ENCODE data around the gene TC2N.
"Not testable (repeated sequence)": the region's sequence is repeated elsewhere in the genome, so short reads cannot be mapped to it uniquely, and the experiment has no call there.

The TC2N gene

DNA sequence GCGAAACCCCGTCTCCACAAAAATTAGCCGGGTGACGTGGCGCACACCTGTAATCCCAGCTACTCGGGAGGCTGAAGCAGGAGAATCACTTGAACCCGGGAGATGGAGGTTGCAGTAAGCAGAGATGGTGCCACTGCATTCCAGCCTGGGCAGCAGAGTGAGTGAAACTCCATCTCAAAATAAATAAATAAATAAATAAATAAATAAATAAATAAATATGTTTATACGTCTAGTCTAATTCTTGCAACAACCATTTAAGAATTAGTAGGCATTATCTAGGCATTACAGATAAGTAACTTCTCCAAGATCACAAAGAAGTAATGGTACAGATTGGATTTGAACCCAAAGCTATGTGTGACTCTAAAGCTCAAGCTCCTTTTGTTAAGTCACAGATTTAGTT is 22.3 kb downstream of the TC2N start:
- H3K36me3 ChIP-seq (ENCODE audit: control insufficient read depth, insufficient read depth, low read length); H3K9me3 ChIP-seq (ENCODE audit: control insufficient read depth, insufficient read depth, low read length); H3K4me3 ChIP-seq (ENCODE audit: low read depth, low read length); H3K27me3 ChIP-seq (ENCODE audit: control insufficient read depth, insufficient read depth, low read length); H3K4me1 ChIP-seq (ENCODE audit: control insufficient read depth, insufficient read depth, low read length); H3K27ac ChIP-seq (ENCODE audit: low read depth, low read length); H3K9ac ChIP-seq (ENCODE audit: low read depth, low read length): not testable (repeated sequence)

DNA sequence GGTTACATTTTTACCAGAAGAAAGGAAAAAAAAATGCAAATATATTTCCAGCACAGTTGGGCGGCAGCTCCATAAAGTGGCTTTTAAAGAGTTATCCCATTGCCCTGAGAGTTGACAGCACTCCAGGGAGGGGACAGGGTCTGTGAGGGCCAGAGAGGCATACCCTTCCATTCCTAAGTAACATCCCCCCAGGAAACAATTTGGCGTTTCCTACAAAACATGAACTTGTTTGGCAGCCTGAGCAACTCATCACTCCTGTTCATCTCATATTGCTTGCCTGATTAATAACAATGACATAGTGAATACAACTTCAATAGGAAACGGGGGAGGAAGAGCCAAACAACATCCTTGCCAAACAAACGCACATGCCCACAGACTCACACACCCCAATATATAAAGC is 23.3 kb downstream of the TC2N start:
- Histone ChIP-seq H3K27me3 (ENCODE audit: control insufficient read depth, insufficient read depth, low read length) (no peaks in the 10 kb centered on the region), H3K4me1 (ENCODE audit: control insufficient read depth, insufficient read depth, low read length) (no peaks in the 10 kb centered on the region), H3K9ac (ENCODE audit: low read depth, low read length) (no peak overlapping the region), H3K36me3 (ENCODE audit: control insufficient read depth, insufficient read depth, low read length) (no peaks in the 10 kb centered on the region), H3K27ac (ENCODE audit: low read depth, low read length) (no peak overlapping the region), H3K9me3 (ENCODE audit: control insufficient read depth, insufficient read depth, low read length) (no peaks in the 10 kb centered on the region), H3K4me3 (ENCODE audit: low read depth, low read length) (no peak overlapping the region)

DNA sequence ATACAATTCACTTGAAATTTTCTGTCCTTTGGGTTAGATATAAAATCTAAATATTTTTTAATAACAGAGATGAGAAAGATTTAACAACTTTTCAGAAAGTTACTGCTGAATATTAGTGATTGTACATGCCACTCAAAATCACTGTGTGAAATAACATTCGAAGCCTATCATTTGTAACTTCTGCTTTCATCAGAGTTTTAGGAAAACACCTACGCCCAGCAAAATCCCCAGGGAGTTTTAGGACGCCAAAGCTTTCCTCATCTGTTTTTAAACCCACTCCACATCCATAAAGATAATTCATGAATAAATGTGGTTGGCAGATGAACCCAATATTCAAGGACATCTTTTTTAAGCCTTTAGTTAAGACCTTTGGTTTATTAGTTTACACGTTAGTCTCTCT is 23.9 kb downstream of the TC2N start:
- no peaks in the 10 kb centered on the region for H3K9me3 ChIP-seq (ENCODE audit: control insufficient read depth, insufficient read depth, low read length)
- H3K36me3 ChIP-seq (ENCODE audit: control insufficient read depth, insufficient read depth, low read length): no peaks in the 10 kb centered on the region
- H3K4me3 ChIP-seq (ENCODE audit: low read depth, low read length): no peak overlapping the region
- H3K27ac ChIP-seq (ENCODE audit: low read depth, low read length): no peak overlapping the region
- no peaks in the 10 kb centered on the region for H3K4me1 ChIP-seq (ENCODE audit: control insufficient read depth, insufficient read depth, low read length)
- H3K27me3 ChIP-seq (ENCODE audit: control insufficient read depth, insufficient read depth, low read length): no peaks in the 10 kb centered on the region
- H3K9ac ChIP-seq (ENCODE audit: low read depth, low read length): no peak overlapping the region

DNA sequence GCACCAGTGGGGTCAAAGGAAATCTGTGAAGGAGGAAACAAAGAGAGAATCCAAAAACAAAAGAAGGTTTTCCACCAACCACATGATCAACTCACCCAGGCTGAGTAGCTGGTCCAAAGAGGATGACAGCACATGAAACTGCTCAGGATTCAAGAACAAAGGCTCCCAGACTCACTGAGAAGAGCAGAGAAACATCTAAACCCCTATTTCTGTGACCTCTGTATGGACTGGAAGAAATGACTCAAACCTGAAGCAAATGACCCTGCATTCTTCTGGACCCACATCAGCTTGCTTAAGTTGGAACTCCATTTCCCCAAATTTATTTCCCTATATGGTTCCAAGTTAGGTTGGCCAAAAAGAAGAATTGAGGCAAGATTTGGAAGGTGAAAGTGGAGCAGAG is 26.3 kb downstream of the TC2N start:
- peaks cover 5% of the 10 kb centered on the region for H3K4me1 ChIP-seq (ENCODE audit: control insufficient read depth, insufficient read depth, low read length)
- no peaks in the 10 kb centered on the region for H3K36me3 ChIP-seq (ENCODE audit: control insufficient read depth, insufficient read depth, low read length)
- no peak overlapping the region for H3K9ac ChIP-seq (ENCODE audit: low read depth, low read length)

DNA sequence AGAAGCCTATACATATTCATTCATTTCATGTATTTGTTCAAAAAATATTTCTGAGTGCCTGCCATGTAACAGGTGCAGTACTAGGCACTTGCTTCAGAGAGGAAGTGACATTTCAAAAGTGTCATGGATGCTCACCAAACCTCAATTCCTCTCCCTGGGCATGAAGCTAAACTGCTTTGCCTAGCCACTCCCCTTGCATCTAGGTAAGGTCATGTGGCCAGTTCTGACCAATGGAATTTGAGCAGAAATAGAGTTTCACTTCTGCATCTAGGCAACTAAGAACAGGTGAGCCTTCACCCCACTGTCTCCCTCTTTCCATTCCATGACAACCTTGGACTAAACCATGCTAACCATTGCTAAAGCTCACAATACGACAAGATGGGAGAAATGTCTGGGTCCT is 27.6 kb downstream of the TC2N start:
- H3K27me3 ChIP-seq (ENCODE audit: control insufficient read depth, insufficient read depth, low read length): peaks cover 5% of the 10 kb centered on the region; the same call in 1 of the 2 replicates
- no peak overlapping the region for H3K9ac ChIP-seq (ENCODE audit: low read depth, low read length)
- no peaks in the 10 kb centered on the region for H3K9me3 ChIP-seq (ENCODE audit: control insufficient read depth, insufficient read depth, low read length)
- H3K4me1 ChIP-seq (ENCODE audit: control insufficient read depth, insufficient read depth, low read length): peaks cover 14% of the 10 kb centered on the region
- no peak overlapping the region for H3K27ac ChIP-seq (ENCODE audit: low read depth, low read length)
- no peak overlapping the region for H3K4me3 ChIP-seq (ENCODE audit: low read depth, low read length)
- no peaks in the 10 kb centered on the region for H3K36me3 ChIP-seq (ENCODE audit: control insufficient read depth, insufficient read depth, low read length)

More for the DNA sequence above, 26.3 kb downstream of the TC2N start:
- Histone ChIP-seq H3K27ac (ENCODE audit: low read depth, low read length) (no peak overlapping the region), H3K27me3 (ENCODE audit: control insufficient read depth, insufficient read depth, low read length) (no peaks in the 10 kb centered on the region), H3K9me3 (ENCODE audit: control insufficient read depth, insufficient read depth, low read length) (no peaks in the 10 kb centered on the region), H3K4me3 (ENCODE audit: low read depth, low read length) (no peak overlapping the region)

DNA sequence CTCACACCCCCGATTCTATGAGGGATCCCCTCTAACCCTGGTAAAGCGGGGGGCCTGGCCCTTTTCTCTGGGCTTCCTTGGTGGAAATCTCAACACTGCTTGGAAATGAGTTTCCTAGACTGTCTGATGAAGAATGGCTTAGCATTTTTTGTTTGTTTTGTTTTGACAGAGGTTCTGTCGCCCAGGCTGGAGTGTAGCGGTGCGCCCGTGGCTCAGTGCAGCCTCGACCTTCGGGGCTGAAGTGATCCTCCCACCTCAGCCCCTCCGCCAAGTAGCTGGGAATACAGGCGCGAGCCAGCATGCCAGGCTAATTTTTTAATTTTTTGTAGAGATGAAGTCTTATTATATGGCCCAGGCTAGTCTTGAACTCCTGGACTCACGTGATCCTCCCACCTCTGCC is 30.3 kb downstream of the TC2N start:
- Histone ChIP-seq H3K27me3 (ENCODE audit: control insufficient read depth, insufficient read depth, low read length) (peaks cover 5% of the 10 kb centered on the region; the same call in 1 of the 2 replicates), H3K36me3 (ENCODE audit: control insufficient read depth, insufficient read depth, low read length) (no peaks in the 10 kb centered on the region), H3K9ac (ENCODE audit: low read depth, low read length) (peak overlapping the region; percentile 46; the same call in 1 of the 2 replicates), H3K4me1 (ENCODE audit: control insufficient read depth, insufficient read depth, low read length) (peaks cover 24% of the 10 kb centered on the region), H3K4me3 (ENCODE audit: low read depth, low read length) (peak overlapping the region; percentile 76), H3K27ac (ENCODE audit: low read depth, low read length) (no peak overlapping the region), H3K9me3 (ENCODE audit: control insufficient read depth, insufficient read depth, low read length) (no peaks in the 10 kb centered on the region; the same call in 1 of the 2 replicates)

DNA sequence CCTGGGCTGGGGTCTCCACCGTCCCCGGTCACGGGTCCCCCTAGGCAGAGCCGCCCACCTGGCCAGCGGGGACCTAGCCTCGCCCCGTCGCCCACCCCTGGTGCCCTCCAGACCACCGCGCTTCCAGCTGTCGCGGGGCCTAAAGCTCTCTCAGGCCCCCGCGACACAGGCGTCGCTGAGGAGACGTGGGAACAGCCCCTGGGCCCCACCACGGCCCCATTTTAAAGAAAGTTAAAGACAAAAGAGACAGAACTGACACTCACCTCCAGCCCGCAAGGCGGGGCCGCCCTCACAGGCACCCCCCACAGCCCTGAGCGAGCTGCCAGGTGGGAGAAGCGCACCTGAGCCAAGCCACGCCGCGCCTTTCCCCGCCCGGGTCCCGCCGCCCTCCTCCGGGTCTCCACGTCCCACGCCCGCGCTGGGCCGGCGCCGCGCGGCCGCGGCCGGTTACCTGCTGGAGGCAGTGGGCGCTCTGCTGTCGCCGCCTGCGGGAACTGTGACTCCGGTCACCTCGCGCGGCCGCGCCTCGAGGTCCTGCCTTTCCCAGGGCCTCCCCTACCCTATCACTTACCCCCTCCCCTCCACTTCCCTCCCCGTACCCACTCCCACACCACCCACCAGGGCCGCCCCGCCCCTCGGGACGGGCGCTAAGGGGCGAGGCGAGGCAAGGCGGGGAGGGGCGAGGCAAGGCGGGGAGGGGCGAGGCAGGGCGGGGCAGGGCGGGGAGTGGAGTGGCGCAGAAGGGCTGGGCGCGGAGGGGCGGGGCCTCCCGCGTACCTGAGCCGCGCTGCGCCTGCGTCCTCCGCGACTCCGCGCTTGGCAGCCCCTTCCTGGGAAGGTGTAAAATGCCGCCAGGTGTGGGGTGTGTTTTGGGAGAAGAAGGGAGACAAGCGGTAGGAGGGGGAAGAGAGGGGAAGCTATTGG is 31.2 kb downstream of the TC2N start:
- no peaks in the 10 kb centered on the region; the same call in 1 of the 2 replicates for H3K9me3 ChIP-seq (ENCODE audit: control insufficient read depth, insufficient read depth, low read length)
- no peaks in the 10 kb centered on the region for H3K36me3 ChIP-seq (ENCODE audit: control insufficient read depth, insufficient read depth, low read length)
- H3K27me3 ChIP-seq (ENCODE audit: control insufficient read depth, insufficient read depth, low read length): peaks cover 5% of the 10 kb centered on the region; the same call in 1 of the 2 replicates
- no peak overlapping the region for H3K27ac ChIP-seq (ENCODE audit: low read depth, low read length)
- H3K4me1 ChIP-seq (ENCODE audit: control insufficient read depth, insufficient read depth, low read length): peaks cover 30% of the 10 kb centered on the region
- peak overlapping the region; percentile 46; the same call in 1 of the 2 replicates for H3K9ac ChIP-seq (ENCODE audit: low read depth, low read length)
- H3K4me3 ChIP-seq (ENCODE audit: low read depth, low read length): peak overlapping the region; percentile 76

DNA sequence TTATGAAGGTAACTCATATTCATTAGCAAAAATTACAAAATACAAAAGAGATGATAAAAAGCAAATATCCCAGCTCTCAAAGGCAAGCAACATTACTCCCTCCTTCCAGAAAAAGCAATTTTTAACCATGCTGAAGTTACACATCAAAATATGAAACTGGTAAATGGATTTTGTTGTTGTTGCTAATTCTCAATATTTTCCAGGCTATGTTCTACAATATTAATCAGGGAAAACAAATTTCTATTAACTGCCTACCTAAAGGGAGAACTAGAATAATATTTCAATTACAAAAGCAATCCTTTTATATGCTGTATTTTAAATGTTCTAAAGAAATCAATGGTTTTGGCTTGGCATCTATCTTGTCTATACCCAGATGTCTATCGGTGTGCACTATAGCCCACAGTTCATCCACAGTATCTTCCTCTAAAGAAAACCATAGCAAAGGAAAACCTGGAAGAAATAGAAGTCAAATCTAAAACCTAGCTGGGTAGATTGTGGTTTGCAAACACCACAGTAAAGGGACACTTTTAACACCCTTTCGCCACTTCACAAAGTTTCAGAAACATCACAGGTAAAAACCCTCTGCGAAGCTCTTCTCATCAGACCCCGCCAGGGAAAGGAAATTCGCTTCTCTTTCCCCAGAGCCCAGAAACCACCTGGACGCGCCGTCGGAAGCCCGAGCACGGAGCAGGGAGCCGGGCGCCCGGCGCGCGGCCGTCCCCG is 32.0 kb downstream of the TC2N start:
- 0 out of 2 replicates have a peak overlapping the region, but pooled peaks have one; percentile 15 for H3K9ac ChIP-seq (ENCODE audit: low read depth, low read length)
- no peaks in the 10 kb centered on the region for H3K36me3 ChIP-seq (ENCODE audit: control insufficient read depth, insufficient read depth, low read length)
- peak overlapping the region; percentile 68 for H3K4me3 ChIP-seq (ENCODE audit: low read depth, low read length)
- H3K4me1 ChIP-seq (ENCODE audit: control insufficient read depth, insufficient read depth, low read length): peaks cover 32% of the 10 kb centered on the region
- H3K27ac ChIP-seq (ENCODE audit: low read depth, low read length): no peak overlapping the region
- no peaks in the 10 kb centered on the region; the same call in 1 of the 2 replicates for H3K9me3 ChIP-seq (ENCODE audit: control insufficient read depth, insufficient read depth, low read length)
- H3K27me3 ChIP-seq (ENCODE audit: control insufficient read depth, insufficient read depth, low read length): peaks cover 5% of the 10 kb centered on the region; the same call in 1 of the 2 replicates

DNA sequence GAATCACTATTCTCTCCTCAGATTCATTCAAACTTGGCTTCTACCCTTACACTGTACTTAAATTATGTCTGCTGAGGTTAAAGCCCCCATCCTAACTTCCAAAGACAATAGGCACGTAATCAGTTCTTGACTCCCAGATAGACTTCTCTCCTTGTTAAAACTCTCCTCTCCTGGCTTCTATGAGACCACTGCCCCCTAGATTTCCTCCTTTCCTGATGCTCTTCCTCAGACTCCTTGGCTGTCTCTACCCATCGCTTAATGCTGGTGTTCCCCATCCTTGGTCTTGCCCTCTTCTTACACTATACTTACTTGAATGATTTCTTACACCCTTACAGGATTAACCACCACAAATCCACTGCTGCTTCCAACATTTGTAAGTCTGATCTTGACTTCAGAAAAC is 32.8 kb downstream of the TC2N start:
- H3K4me1 ChIP-seq (ENCODE audit: control insufficient read depth, insufficient read depth, low read length): peaks cover 39% of the 10 kb centered on the region
- H3K9me3 ChIP-seq (ENCODE audit: control insufficient read depth, insufficient read depth, low read length): no peaks in the 10 kb centered on the region; the same call in 1 of the 2 replicates
- no peaks in the 10 kb centered on the region for H3K36me3 ChIP-seq (ENCODE audit: control insufficient read depth, insufficient read depth, low read length)
- H3K4me3 ChIP-seq (ENCODE audit: low read depth, low read length): no peak overlapping the region
- H3K9ac ChIP-seq (ENCODE audit: low read depth, low read length): no peak overlapping the region
- peaks cover 5% of the 10 kb centered on the region; the same call in 1 of the 2 replicates for H3K27me3 ChIP-seq (ENCODE audit: control insufficient read depth, insufficient read depth, low read length)
- no peak overlapping the region for H3K27ac ChIP-seq (ENCODE audit: low read depth, low read length)

DNA sequence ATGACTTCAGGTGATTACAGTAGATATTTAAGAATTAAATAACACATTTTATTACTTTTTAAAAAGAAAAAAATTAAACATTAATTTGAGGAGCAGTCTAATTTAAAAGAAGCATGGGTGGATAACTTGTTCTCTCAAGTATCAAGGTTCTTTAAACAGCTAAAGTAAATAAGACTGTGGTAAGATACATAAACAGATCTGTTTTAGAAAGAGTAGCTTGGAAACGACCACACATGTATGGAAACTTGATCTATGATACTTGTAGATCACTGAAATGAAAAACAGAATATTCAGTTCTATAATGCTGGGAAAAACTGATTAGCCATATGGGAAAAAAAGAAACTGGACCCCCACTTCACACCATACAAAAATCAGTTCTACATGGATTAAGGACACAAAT is 36.0 kb downstream of the TC2N start:
- H3K27me3 ChIP-seq (ENCODE audit: control insufficient read depth, insufficient read depth, low read length): peaks cover 5% of the 10 kb centered on the region; the same call in 1 of the 2 replicates
- H3K27ac ChIP-seq (ENCODE audit: low read depth, low read length): peak overlapping the region; percentile 84
- H3K4me3 ChIP-seq (ENCODE audit: low read depth, low read length): peak overlapping the region; percentile 33; the same call in 1 of the 2 replicates
- H3K36me3 ChIP-seq (ENCODE audit: control insufficient read depth, insufficient read depth, low read length): no peaks in the 10 kb centered on the region
- peaks cover 42% of the 10 kb centered on the region for H3K4me1 ChIP-seq (ENCODE audit: control insufficient read depth, insufficient read depth, low read length)
- no peak overlapping the region for H3K9ac ChIP-seq (ENCODE audit: low read depth, low read length)
- no peaks in the 10 kb centered on the region; the same call in 1 of the 2 replicates for H3K9me3 ChIP-seq (ENCODE audit: control insufficient read depth, insufficient read depth, low read length)

All from HUES48 (cell line).